ENCODE results near the gene NBAS. TPM values are rescaled to one million over a fixed set of nuclear protein-coding genes. Genes with fewer than 3 reads are reported as not detected.

Gene NBAS
- total RNA-seq, 2 experiments from 2014 or later, result 24.4 to 28.8 TPM

GRCh38 chr2:15206419-15206818 lies 354.7 kb downstream of the NBAS start:
- Histone ChIP-seq H3K27ac (ENCODE audit: low read depth, low read length, poor library complexity, severe bottlenecking) (no peak overlapping the region), H3K9me3 (ENCODE audit: low read length) (no peaks in the 10 kb centered on the region), H3K4me2 (ENCODE audit: low read length) (no peak overlapping the region), H3K4me3 (ENCODE audit: low read depth, low read length, poor library complexity, severe bottlenecking) (no peak overlapping the region), H3K4me1 (ENCODE audit: insufficient read depth, low read length, poor library complexity, severe bottlenecking) (no peaks in the 10 kb centered on the region), H2AFZ (ENCODE audit: low read length) (no peak overlapping the region), H3K36me3 (ENCODE audit: insufficient read depth, low read length) (no peaks in the 10 kb centered on the region), H3K9me2 (ENCODE audit: insufficient read depth, low read length) (no peaks in the 10 kb centered on the region), H3K79me2 (ENCODE audit: insufficient read depth, low read depth, low read length) (no peaks in the 10 kb centered on the region), H4K20me1 (ENCODE audit: insufficient read depth, low read length) (no peaks in the 10 kb centered on the region)
- DNase-seq (ENCODE audit: low spot score), result no peak
- no TSS peak for BruUV-seq (replicated peaks)
- ChIA-PET CTCF (ENCODE audit: unreplicated experiment) (no interaction called here), POLR2A (no interaction called here)
- no peak for TF ChIP-seq CTCF (conservative IDR thresholded peaks at IDR 0.05; ENCODE audit: low read length)
- TF ChIP-seq EZH2phosphoT487 (IDR thresholded peaks at IDR 0.05; ENCODE audit: borderline replicate concordance, low read depth, low read length), result no peak
- intact Hi-C loops (cut with micrococcal nuclease; ENCODE audit: unreplicated experiment), result no loop called here

DNA sequence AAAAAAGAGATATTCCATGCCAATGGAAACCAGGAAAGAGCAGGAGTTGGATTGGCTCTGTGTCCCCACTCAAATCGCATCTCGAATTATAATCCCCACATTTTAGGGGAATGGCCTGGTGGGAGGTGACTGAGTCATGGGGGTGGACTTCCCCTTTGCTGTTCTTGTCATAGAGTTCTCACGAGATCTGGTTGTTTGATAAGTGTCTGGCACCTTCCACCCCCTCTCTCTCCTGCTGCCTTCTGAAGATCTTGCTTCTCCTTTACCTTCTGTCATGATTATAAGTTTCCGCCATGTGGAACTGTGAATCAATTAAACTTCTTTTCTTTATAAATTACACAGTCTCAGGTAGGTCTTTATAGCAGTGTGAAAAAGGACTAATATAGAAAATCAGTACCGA lies 355.6 kb downstream of the NBAS start:
- no peaks in the 10 kb centered on the region for H4K20me1 ChIP-seq (ENCODE audit: insufficient read depth, low read length)
- H3K9me2 ChIP-seq (ENCODE audit: insufficient read depth, low read length), result no peaks in the 10 kb centered on the region
- POLR2A ChIA-PET, result no interaction called here
- H3K36me3 ChIP-seq (ENCODE audit: insufficient read depth, low read length), result no peaks in the 10 kb centered on the region
- no peak overlapping the region for H2AFZ ChIP-seq (ENCODE audit: low read length)
- CTCF ChIA-PET (ENCODE audit: unreplicated experiment), result no interaction called here
- intact Hi-C loops (cut with micrococcal nuclease; ENCODE audit: unreplicated experiment), result no loop called here
- no peak overlapping the region for H3K27ac ChIP-seq (ENCODE audit: low read depth, low read length, poor library complexity, severe bottlenecking)
- no peaks in the 10 kb centered on the region for H3K79me2 ChIP-seq (ENCODE audit: insufficient read depth, low read depth, low read length)
- H3K4me3 ChIP-seq (ENCODE audit: low read depth, low read length, poor library complexity, severe bottlenecking), result no peak overlapping the region
- BruUV-seq (replicated peaks), result no TSS peak
- no peak for DNase-seq (ENCODE audit: low spot score)
- H3K4me2 ChIP-seq (ENCODE audit: low read length), result no peak overlapping the region
- no peak for TF ChIP-seq EZH2phosphoT487 (IDR thresholded peaks at IDR 0.05; ENCODE audit: borderline replicate concordance, low read depth, low read length)
- TF ChIP-seq CTCF (conservative IDR thresholded peaks at IDR 0.05; ENCODE audit: low read length), result no peak
- H3K9me3 ChIP-seq (ENCODE audit: low read length), result no peaks in the 10 kb centered on the region
- no peaks in the 10 kb centered on the region for H3K4me1 ChIP-seq (ENCODE audit: insufficient read depth, low read length, poor library complexity, severe bottlenecking)

- no peaks in the 10 kb centered on the region; the same call in 1 of the 2 replicates for H3K9me2 ChIP-seq (ENCODE audit: insufficient read depth, low read length)
- H3K9me3 ChIP-seq (ENCODE audit: low read length), result no peaks in the 10 kb centered on the region
- BruUV-seq (replicated peaks), result no TSS peak
- H3K4me2 ChIP-seq (ENCODE audit: low read length), result no peak overlapping the region
- H3K27ac ChIP-seq (ENCODE audit: low read depth, low read length, poor library complexity, severe bottlenecking), result no peak overlapping the region
- H3K4me1 ChIP-seq (ENCODE audit: insufficient read depth, low read length, poor library complexity, severe bottlenecking), result no peaks in the 10 kb centered on the region
- intact Hi-C loops (cut with micrococcal nuclease; ENCODE audit: unreplicated experiment), result no loop called here
- H3K4me3 ChIP-seq (ENCODE audit: low read depth, low read length, poor library complexity, severe bottlenecking), result no peak overlapping the region
- DNase-seq (ENCODE audit: low spot score), result no peak
- POLR2A ChIA-PET, result interaction anchor here (1.0 to 1.2 kb wide), 2 partner anchors 24 to 25 kb away, joined by 3 read pairs; no protein-coding TSS in a partner anchor
- CTCF ChIA-PET (ENCODE audit: unreplicated experiment), result no interaction called here
- TF ChIP-seq EZH2phosphoT487 (IDR thresholded peaks at IDR 0.05; ENCODE audit: borderline replicate concordance, low read depth, low read length) (no peak), CTCF (conservative IDR thresholded peaks at IDR 0.05; ENCODE audit: low read length) (no peak)
- H4K20me1 ChIP-seq (ENCODE audit: insufficient read depth, low read length), result no peaks in the 10 kb centered on the region
- H3K79me2 ChIP-seq (ENCODE audit: insufficient read depth, low read depth, low read length), result no peaks in the 10 kb centered on the region
- no peak overlapping the region for H2AFZ ChIP-seq (ENCODE audit: low read length)
- H3K36me3 ChIP-seq (ENCODE audit: insufficient read depth, low read length), result no peaks in the 10 kb centered on the region
Measured at GRCh38 chr2:15201009-15201408, 360.1 kb downstream of the NBAS start.

All from OCI-LY7 (cell line).